Measurements from ENCODE around the gene ZNF423. TPM values are rescaled to one million over a fixed set of nuclear protein-coding genes. Genes with fewer than 3 reads are reported as not detected.
A peak's percentile ranks its signal among the peaks of the same experiment; 100 is the strongest.

Gene ZNF423
- total RNA-seq, 4 donors from 2014 or later: 6.6 to 22.9 (median 8.6) TPM

GRCh38 chr16:49755313-49755620, 100.6 kb downstream of the ZNF423 start:
- DNase-seq (ENCODE audit: low spot score) (no peak), ATAC-seq (ENCODE audit: low FRiP score) (no peak)
- TF ChIP-seq CTCF (IDR thresholded peaks at IDR 0.05): no peak

GRCh38 chr16:49754495-49755312, 101.2 kb downstream of the ZNF423 start:
- DNase-seq (ENCODE audit: low spot score) (no peak), ATAC-seq (ENCODE audit: low FRiP score) (peak; percentile 52)
- no peak for TF ChIP-seq CTCF (IDR thresholded peaks at IDR 0.05)

- TF ChIP-seq CTCF (IDR thresholded peaks at IDR 0.05): no peak
- peak; percentile 49 for ATAC-seq (ENCODE audit: low FRiP score)
- DNase-seq (ENCODE audit: low spot score): no peak
These were observed 105.4 kb downstream of the ZNF423 start for GRCh38 chr16:49750341-49751000.

GRCh38 chr16:49749816-49750215, 106.1 kb downstream of the ZNF423 start:
- no peak for ATAC-seq (ENCODE audit: low FRiP score)
- DNase-seq (ENCODE audit: low spot score): no peak
- no peak for TF ChIP-seq CTCF (IDR thresholded peaks at IDR 0.05)

- DNase-seq (ENCODE audit: low spot score) (peak; percentile 63), ATAC-seq (ENCODE audit: low FRiP score) (peak; percentile 81)
- no peak for TF ChIP-seq CTCF (IDR thresholded peaks at IDR 0.05)
These were observed 107.6 kb downstream of the ZNF423 start for GRCh38 chr16:49748322-49748721.

- ATAC-seq (ENCODE audit: low FRiP score) (no peak), DNase-seq (ENCODE audit: low spot score) (no peak)
- TF ChIP-seq CTCF (IDR thresholded peaks at IDR 0.05): no peak
These were observed 108.3 kb downstream of the ZNF423 start for GRCh38 chr16:49747654-49748053.

GRCh38 chr16:49746545-49746944, 109.4 kb downstream of the ZNF423 start:
- no peak for TF ChIP-seq CTCF (IDR thresholded peaks at IDR 0.05)
- DNase-seq (ENCODE audit: low spot score) (no peak), ATAC-seq (ENCODE audit: low FRiP score) (no peak)
